ENCODE results near the gene TEX19.

TEX19 gene

DNA sequence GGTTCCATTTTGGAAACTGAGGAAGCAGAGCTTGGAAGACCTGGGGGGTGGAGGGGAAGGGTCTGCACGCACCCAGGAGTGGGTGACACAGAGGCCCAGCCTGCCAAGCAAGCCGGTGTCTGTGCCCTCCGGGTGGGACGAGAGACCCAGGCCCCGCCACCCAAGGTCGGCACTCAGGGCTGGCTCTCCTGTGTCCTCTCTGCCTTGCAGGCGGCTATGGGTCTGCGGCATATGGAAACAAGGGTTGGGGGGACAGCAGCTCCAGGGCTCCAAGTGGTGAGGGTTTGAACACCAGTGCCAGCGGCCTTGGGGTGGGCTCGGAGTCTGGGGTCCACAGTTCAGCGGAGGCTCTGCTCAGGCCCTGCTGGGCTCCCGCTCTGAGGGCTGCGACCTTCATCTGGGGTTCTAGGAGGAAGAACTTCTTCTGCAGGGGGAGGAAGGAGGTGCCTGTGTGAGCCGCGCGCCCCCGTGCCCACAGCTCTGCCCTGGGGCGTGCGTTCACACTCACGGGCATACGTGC, 37.0 kb upstream of the TEX19 start:
- DNase-seq: no peak

DNA sequence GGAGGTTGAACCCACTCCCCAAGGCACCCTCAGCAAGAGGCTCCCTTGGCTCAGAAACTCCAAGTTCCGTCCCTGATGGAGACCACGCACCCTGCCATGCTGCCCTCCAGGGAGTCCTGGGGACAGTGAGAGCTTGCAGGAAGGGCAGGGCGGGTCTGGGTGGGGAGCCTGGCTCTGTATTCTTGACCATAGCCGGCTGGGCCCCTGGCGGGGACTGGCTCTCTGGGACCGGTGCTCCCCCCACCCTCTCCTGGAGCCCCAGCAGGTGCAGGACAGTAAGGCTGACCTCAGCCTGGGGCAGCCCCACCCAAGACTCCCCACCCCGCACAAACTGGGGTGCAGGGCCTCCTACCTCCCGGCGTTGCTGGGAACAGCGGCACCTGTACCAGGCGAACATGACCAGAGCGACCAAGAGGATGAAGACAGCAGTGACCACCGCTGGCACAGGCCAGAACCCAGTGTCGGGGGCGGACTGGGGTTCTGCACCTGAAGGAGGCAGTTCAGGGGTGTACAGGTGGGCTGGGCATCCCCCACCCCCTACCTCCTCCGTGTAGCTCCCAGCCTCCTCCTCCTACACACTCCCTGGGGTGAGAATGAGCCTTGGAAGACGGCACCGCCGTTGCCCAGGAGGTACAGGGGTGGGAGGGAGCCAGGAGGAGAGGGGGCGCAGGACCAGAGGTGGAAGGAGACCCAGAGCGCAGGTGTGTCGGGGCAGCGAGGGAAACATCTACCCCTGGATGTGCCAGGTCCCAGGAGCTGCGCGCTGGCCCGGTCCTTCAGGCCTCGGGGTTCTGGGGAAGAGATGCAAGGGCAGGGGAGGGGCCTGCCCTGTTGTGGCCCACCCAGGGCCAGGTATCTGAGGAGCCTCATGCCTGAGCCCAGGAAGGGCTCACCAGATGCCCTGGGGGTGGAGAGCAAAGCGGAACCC, 36.3 kb upstream of the TEX19 start:
- no peak for DNase-seq

DNA sequence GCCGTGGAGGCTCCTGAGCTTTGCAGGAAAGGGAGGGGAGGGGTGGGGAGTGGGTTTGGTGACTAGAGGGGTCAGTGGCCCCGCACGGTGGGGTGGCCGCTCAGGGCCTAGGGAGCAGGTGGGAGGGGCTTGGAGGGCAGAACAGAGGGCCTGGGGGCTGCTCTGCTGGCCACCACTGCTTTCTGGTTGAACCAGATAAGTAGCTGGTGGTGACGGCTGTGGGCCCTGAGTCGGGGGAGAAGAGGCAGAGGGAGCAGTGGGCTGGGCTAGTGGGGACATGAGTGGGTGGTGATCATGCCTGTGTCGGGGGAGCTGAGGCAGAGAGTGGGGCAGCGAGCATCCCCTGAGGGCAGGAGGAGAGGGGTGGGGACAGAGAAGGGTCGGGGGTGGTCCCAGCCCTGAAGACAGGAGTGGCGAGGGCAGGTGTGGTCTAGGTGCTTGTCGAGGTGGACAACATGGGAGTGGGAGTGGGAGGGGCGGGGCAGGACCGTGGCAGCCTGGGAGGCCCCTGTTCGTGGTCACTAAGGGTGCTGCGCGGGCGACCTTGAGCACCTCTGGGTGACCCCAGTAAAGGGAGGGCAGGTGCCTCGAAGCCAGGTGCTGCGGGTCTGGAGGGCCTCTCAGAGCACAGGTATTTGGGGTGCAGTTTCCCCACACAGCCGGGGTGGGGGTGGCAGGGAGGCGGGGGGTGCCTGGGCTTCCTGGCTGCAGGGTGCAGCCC, 35.4 kb upstream of the TEX19 start:
- DNase-seq: no peak

DNA sequence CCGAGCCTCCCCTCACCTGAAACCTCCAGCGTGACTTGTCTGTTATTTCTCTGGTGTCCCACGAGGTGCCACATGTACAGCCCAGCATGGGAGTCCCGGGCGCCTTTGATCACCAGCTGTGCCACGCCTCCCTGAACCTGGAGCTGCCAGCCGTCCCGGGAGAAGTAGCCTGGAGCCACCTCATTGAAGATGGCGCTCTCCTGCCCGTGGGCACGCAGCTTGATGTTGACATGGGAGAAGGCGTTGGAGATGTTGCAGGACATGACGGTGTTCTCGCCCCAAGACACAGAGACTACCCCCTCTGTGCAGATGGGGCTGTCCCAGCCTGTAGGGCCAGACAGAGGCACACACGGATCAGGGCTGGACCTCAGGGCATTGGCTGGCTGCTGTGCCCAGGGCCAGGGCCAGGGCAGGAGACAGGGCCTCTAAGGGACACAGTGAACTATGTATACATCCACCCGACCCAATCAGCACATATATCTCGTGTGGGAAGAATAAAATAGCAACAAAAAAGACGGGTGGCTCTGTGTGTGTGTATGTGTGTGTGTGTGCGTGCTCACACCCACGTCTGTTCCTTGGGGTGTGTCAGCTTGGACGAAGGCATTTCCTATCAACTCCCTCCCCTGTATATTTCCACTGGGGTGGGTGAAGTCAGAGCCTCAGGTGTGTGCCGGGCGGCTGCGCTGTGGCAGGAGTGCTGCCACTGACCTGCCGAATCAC, 34.3 kb upstream of the TEX19 start:
- DNase-seq: no peak

DNA sequence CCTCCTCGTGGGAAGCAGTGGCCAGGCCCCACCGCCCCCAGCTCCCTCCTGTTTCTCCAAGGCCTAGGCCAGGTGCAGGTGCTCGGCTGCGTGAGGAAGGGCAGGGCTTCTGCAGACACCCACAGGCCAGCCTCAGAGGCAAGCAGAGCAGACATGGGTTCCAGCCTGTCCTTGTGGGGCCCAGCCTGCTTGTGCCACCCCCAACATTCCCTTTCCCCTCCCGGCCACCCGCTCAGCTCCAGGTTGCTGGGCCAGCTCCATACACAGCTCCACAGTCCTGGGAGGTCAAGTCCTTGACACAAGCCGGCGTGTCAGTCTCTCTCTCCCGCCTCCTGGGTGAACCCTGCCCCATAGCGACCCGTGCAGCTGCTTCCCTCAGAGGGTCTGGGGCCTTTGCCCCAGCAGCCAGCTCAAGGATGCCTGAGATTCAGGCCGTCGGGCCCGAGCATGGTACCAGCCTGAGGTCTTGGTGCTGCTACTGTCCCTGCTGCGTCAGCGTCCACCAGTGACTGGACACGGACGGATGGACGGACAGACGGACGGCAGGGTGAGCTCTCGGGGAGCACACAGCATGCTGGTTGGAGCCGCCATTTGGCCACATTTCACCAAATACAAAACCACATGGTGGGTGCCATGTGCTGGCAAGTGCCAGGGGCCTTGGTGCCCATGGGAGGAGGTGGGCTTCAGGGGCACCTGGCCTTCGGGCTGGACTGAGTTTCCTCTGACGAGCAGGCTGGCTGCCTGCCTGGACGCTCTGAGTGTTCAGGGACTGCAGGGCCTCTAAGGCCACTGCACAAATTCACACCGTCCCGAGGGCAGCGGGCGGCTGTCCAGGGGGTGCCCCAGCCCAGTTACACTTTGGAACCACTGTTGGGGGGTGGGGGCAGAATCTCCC, 33.5 kb upstream of the TEX19 start:
- DNase-seq: no peak

DNA sequence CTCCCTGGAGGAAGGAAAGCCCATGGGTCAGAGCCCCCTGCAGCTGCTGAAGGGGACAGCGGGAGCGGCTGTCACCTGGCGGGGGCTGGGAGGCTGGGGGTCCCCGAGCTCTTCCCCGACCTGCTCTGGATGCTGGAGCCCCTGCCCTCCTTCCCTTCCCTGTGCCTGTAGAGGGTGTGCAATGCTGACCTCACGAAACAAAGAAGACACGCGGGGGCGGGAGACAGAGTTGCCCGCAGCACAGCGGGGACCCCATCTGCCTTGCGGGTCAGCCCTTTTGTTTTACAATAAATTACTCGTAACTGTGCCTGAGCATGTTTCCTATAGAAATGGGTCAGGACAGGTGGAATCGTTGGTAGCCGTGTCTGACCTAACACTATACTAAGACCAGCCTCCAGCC, 31.8 kb upstream of the TEX19 start:
- no peak for DNase-seq

DNA sequence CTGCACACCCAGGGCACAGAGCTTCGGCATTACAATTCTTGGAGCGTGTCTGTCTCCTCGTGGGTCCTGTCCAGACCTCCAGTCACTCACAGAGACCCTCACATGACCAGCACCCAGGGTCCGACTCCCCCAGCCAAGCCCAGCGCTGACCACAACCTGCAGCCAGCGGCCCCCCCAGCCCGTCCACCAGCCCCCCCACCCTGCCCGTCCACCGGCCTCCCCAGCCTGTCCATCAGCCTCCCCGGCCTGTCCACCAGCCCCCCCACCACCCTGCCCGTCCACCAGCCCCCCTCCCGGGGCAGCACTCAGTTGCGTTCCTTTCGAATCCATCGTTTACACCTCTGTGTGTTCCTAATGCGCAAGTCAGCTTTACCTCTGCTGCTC, 31.3 kb upstream of the TEX19 start:
- no peak for DNase-seq

DNA sequence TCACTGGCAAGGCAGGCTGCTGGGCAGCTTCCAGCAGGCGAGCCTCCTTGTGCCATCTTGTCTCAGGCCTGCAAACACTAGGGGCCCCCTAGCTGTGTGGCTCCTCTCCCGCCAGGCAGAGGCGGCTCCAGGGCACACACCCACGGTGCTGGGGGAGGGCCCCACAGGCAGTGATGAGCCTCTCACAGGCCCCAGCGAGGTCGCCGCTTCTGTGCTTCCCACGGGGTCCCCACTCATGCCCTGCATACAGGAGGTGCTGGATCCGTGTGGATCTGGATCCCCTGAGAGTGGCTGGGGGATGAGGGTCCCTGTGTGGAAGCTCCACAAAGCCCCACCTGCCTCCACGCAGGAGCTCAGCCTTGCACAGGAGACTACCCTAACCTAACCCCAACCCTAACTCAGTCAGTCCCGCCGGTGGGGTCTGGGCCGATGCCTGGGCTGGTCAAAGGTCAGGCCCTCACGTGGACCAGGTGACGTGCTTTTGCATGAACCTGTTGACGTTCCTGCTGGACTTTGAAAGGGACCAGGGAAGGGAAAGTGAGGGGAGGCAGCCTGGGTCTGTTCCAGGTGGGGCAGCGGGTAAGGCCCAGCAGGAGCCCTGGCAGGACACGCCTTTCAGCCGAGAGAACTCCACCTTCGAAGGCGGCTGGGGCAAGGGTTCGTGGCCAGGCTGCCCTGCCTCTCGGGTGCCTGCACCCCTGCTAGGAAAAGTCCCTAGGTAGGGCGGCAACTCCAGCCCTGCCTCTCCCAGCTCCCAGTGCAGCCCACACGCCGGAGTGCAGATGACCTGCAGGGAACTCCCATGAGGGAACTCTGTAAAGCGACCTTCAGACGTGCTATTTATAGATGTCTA, 30.7 kb upstream of the TEX19 start:
- DNase-seq: no peak

DNA sequence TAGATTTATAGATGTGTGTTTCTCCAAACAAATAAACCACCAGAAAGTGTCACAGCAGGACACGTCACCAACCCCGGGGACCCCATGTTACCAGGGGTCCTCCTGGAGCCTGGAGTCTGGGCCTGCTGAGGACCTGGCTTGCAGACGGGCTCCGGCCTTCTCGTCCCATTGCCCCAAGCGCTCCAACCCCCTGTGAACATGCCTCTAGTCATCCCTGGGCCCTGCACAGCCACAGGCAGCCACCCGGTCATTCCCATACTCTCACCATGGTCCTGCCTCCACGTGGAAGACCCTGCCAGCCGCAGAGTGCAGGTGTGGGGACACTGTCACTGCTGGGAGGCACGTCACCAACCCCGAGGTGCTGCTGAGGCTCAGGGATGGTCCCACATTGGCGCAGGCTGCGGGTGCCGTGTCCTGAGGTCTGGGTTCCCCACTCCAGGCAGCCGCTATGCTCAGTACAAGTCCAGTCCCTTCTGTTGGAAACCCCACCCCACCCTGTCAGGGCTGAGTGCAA, 30.0 kb upstream of the TEX19 start:
- no peak for DNase-seq

DNA sequence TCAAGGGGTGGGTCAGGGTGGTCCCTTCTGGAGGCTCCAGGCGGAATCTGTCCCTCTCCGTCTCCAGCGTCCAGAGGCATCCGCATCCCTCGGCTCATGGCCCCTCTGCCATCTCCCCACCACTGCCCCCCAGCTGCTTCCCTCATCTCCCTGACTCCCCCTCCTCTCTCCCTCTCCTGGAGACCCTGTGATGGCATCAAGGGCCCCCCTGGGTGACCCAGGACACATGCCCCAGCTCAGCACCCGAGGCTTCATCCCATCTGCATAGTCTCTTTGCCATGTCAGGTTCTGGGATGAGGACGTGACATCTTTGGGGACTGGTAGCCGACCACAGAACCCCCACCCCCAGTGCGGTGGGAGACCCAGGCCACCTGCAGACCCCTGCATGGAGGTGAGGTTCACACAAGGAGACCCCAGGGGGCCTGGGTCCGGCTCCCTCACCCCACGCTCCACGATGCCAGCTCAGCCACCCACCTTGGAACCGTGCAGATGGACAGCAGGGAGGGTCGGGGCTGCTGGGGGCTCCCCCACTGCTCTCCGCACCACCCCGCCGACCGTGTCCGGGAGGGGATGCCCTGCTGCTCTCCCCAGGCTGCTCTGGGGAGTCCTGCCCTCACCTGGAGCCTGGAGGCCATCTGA, 29.2 kb upstream of the TEX19 start:
- DNase-seq: no peak

DNA sequence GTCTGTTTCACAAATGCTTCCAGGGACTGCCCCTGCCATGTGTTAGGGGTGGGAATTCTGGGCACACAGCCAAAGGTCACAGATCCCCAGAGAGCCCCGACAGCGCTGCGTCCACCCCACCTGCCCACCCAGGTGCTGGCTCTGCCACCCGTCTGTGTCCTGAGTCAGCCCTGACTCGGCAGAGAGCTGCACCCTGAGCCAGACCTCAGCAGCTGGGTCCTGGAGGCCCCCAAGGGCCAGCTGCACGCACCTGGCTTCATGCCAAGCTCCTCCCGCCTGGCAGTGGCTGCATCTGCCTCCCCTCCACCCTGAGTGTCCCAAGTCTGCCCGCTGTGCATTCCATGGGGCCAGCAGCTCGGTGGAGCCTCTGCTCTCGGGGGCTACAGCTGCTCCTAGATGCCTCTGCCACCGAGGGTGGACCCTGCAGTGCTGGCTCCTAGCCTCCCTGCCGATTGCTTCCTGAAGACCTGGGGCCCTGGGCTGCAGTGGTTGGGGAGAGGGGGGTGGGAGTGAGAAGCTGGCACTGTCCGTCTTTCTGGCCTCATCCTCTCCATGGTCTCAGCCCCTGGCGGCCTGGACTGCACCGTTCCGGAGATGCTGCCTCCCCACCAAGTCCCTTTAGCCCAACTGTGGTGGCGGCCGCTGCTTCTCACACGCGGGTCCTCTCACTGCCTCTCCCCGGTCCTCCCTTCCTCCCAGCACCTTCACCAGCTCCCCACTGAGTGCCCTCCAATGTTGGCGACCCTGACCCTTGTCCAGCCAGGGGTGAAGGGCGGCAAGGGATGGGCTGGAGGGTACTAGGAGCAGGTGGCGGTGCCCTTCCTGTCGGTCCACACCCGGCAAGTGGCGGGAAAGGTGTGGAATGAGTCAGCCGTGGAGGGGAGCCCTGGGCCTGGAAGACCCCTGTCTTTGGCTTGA, 28.5 kb upstream of the TEX19 start:
- DNase-seq: no peak

DNA sequence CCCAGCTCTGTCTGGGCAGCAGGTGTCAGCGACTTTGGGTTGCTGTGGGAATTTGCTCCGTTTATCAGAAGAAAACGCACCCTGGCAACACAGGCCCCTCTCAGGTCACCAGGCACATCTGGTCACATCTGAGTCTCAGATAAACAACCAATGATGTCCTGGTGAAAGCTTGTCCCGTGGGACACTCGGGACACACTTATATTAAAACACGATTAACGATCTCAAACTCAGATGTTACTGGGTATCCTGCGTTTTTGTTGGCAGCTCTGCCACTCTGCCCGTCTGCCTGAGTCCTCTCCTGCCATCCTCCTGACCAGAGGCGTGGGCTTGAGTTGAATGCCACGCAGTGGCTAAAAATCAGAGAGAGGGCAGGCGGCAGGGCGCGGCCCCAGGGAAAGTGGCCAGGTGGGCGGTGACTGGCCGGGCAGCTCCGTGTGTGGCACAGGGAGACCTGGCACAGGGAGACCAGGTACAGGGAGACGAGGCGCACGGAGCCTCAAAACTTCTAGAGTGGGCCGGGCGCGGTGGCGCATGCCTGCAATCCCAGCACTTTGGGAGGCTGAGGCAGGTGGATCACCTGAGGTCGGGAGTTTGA, 27.6 kb upstream of the TEX19 start:
- no peak for DNase-seq

DNA sequence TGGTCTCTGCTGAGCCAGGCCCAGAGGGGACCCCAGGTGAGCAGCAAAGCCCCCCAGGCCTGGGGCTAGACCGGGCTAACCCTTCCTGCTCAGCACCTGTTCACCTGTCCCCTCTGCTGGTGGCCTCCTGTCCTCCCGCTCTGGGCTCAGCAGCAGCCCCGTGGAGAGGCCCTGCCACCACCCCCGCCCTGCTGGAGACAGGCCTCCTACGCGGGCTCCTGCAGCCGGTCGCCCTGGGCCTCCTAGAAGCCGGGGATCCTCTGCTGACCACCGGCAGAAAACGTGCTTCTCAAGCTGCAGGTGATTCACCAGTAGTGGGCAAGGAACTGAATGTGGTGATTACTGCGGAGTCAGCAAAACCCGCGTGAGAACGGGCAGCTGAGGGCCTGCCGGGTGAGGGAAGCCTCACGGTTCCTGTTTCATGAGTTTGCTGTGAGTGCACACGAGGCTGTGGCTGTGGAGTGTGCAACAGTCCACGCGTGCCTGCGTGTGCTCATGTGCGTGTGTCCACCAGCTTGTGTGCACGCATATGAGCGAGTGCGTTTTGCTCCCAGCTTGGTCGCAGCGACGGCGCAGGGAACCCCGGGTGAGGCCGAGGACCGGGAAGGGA, 26.3 kb upstream of the TEX19 start:
- peak in 1 of 2 donors; percentile 33 for DNase-seq

DNA sequence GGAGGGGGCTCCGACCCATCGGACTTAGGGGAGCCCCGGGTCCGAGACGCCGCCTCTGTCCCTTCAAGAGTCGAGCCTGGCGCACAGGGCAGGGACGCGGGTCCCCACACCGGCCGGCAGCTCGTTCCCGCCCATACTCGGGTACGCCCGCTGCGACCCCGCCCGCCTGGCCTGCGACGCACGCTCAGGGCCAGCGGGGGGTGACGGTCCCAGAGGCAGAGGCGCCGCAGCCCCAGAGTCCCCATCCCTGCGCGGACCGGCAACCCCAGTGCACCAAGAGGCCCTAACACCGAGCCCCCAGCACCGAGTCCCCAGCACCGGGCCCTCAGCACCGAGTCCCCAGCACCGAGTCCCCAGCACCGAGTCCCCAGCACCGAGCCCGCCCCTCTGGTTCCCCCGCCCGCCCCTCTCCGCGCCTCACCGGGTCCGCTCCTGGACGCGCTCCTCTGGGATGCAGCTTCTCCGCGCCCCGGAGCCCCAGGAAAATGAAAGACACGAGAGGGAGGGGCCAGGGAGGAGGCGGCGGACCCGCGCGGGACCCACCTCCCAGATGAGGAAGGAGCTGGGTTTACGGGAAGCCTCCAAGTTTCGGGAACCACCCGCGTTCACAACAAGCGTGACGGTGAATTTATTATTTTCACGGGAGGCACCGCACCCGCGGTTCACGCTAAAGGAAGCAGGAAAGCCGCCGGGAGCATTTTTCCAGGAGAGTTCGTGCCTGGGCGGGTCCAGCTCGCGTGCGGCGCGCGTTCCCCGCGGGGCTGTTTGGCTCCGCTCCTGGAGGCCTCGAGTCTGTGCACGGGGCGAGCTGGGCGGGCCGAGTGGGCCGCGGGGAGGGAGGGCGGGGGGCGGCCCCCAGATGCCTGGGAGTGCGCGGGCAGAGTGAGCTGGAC, 25.5 kb upstream of the TEX19 start, which contains the start of gene SECTM1:
TSS of gene SECTM1 (minus strand) at position 488 of the 893 bp plus-strand sequence. CDS start 6,526 bp downstream, outside the sequence.
- no peak for DNase-seq

DNA sequence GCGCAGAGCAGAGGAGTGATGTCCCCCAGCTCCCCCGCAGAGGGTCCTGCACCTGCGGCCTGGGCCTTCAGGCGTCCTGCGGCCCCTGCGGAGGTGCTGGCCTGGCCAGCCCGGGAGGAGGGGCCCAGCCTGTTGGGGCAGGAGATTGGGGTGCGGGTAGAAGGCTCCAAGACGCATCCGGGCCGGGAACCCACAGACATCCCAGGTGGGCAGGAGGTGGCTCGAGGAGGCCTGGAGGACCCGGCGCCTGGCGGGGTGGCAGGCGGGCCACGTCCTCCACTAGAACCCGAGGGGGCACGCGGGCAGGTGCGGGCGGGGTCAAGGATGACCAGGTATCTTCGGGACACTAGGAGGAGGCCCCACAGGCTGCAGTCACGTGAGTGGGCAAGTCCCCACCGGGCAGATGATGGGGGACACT, 24.8 kb upstream of the TEX19 start:
- no peak for DNase-seq

DNA sequence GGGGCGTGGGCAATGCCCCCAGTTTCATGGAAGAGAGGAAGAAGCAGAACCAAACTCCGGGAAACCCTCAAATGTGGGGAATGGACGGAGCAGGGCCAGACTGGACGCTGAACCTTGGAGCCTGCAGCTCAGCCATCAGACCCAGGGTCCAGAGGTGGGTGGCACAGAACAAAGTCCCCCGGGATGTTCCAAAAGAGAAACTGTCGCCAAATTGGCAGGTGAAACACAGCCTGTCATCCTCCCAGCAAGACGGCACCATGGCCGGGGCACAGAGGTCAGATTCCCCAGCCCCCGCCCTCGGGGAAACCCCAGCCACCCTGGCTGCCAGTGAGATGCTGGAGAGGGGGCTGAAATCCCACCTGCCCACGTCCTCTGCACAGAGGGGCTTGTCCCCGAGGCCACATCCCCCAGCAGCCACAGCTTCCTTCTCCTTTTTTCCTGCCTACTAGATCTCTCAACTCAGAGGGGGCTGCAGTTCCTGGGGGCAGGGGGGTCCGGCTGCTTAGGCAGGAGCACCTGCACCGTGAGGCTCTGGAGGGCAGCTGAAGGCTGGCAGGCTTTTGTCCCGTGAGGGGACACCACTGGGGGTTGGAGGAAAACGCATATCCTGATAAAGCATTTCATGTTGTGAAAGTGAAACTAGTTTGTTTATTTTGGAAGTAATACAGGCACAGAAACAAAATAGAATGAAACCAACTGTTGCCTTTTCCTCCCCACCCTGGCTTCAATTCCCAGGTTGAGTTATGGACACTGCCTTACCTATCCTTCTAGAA, 24.2 kb upstream of the TEX19 start:
- DNase-seq: peak in 1 of 2 donors; percentile 34
